Memory B cell (primary cell): ENCODE results near the gene PRCC.

ENCODE experiments used
- ATAC-seq: fragments of 150-1000 bp; cut with Tn5 transposase; 2 replicates; pipeline ENCODE4 v1.10.0; 2021; ENCODE audit warnings: low read depth, mild to moderate bottlenecking, moderate library complexity
- DNase-seq, 2 donors: peaks; one replicate each; pipeline ENCODE4 v3.0.0; 2022; ENCODE audit warnings: low spot score in 2 of 2
- H3K27ac Mint-ChIP-seq: one replicate; pipeline ENCODE4 v1.8.0; 2022; ENCODE audit warnings: mild to moderate bottlenecking, moderate library complexity, mixed read lengths
- H3K27me3 Mint-ChIP-seq: one replicate; pipeline ENCODE4 v1.8.0; 2022; ENCODE audit warnings: mixed read lengths
- H3K36me3 Mint-ChIP-seq: one replicate; pipeline ENCODE4 v1.8.0; 2022; ENCODE audit warnings: mild to moderate bottlenecking, mixed read lengths
- H3K4me1 Mint-ChIP-seq: one replicate; pipeline ENCODE4 v1.8.0; 2022; ENCODE audit warnings: mixed read lengths
- H3K4me3 Mint-ChIP-seq: one replicate; pipeline ENCODE4 v1.8.0; 2022; ENCODE audit warnings: mild to moderate bottlenecking, moderate library complexity, mixed read lengths
- H3K9me3 Mint-ChIP-seq: one replicate; pipeline ENCODE4 v1.8.0; 2022; ENCODE audit warnings: mixed read lengths

PRCC gene

DNA sequence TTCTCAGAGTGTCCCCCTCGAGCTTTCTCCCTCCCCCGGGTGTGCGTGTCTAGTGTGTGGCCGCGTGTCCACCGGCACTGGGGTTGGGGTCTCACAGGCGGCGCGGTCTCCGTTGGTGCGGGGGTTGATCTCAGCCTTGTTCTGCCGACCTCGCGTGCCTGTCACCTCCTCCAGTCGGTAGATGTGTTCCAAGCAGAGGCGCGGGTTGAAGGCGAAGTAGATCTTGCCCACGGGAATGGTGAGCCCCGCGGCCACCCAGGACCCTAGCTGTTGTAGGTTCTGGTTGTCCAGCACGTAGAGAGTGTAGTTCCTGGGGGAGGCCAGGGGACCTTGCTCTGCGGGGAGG lies 81.8 kb downstream of the PRCC start:
- Mint-ChIP-seq H3K4me3 (no peak overlapping the region), H3K36me3 (no peaks in the 10 kb centered on the region), H3K27ac (no peak overlapping the region), H3K27me3 (peaks cover 33% of the 10 kb centered on the region), H3K9me3 (no peaks in the 10 kb centered on the region), H3K4me1 (peaks cover 4% of the 10 kb centered on the region)
- ATAC-seq: no peak
- no peak for DNase-seq
